K562 (cell line): ENCODE measurements around the gene MAP7D1. TPM values are rescaled to one million over a fixed set of nuclear protein-coding genes. Genes with fewer than 3 reads are reported as not detected.

Experiments
- ATAC-seq: fragments of 200-7000 bp; cut with Tn5 transposase; 3 replicates; pipeline ENCODE4 v1.9.1; 2020; ENCODE audit warnings: moderate library complexity
- BruUV-seq: library from RNA; stranded (reverse); fragments of 400-500 nt; replicated peaks from 2 replicates; lab custom pipeline; 2021; lab: Mats Ljungman, UMichigan
- CTCF ChIA-PET: fragments of 300-600 bp; formaldehyde crosslinking; extraction: SDS; loops from one replicate; lab custom pipeline; 2021; ENCODE audit warnings: low intra/inter-chr PET ratio; lab: Yijun Ruan, JAX
- POLR2A ChIA-PET: fragments of 300-600, 350-650 bp; sonication (Branson Sonifier 250); formaldehyde crosslinking; extraction: SDS; loops from one replicate; lab custom pipeline; 2021; ENCODE audit warnings: antibody characterized with exemption, inconsistent platforms; lab: Yijun Ruan, JAX
- DNase-seq, 4 experiments: peaks; one replicate each; pipeline versions ENCODE4 v3.0.0 to v3.0.0-alpha.2; 2011 to 2018; ENCODE audit warnings: low spot score in 3 of 4, mixed read lengths in 3 of 4; ENCODE audit errors: extremely low read depth in 1 of 4
- FAIRE-seq: peaks from 2 replicates; lab custom pipeline; 2011; peaks lifted over from hg19 to GRCh38; lab: Jason Lieb, UNC
- H2AFZ ChIP-seq: 2 replicates; pipeline ENCODE4 v1.6.0; 2011; ENCODE audit warnings: low read depth, low read length, control low read depth, inconsistent platforms
- H3K27ac ChIP-seq: fragments of 200-600 bp; 3 replicates; pipeline ENCODE4 v1.8.0; 2011; ENCODE audit warnings: low read depth, mild to moderate bottlenecking, control low read depth, inconsistent platforms, low read length, moderate library complexity, mixed read lengths; ENCODE audit errors: extremely low read depth
- H3K27me3 ChIP-seq, 2 experiments: fragments of 300-600 bp in 1 of 2; 2 replicates in 1 of 2; 3 replicates in 1 of 2; pipeline versions ENCODE4 v1.6.0 to v1.8.0; 2011; ENCODE audit warnings: inconsistent platforms in 2 of 2, low read length in 2 of 2, mild to moderate bottlenecking in 1 of 2, mixed read lengths in 1 of 2, moderate library complexity in 1 of 2; ENCODE audit not compliant: control insufficient read depth in 2 of 2, insufficient read depth in 2 of 2
- H3K36me3 ChIP-seq: fragments of 300-600 bp; 3 replicates; pipeline ENCODE4 v1.8.0; 2011; ENCODE audit warnings: mild to moderate bottlenecking, low read length, inconsistent platforms; ENCODE audit not compliant: control insufficient read depth, insufficient read depth
- H3K4me1 ChIP-seq, 2 experiments: fragments of 200-600 bp in 1 of 2; replicated peaks in 1 of 2; 2 replicates in 1 of 2; 3 replicates in 1 of 2; pipeline versions ENCODE4 v1.5.1 to v1.8.0; 2011; ENCODE audit warnings: inconsistent platforms in 2 of 2, low read length in 2 of 2, mild to moderate bottlenecking in 1 of 2, mixed read lengths in 1 of 2, moderate library complexity in 1 of 2; ENCODE audit not compliant: control insufficient read depth in 2 of 2, insufficient read depth in 2 of 2
- H3K4me2 ChIP-seq: 2 replicates; pipeline ENCODE4 v1.6.1; 2011; ENCODE audit warnings: low read length, control low read depth, inconsistent platforms, mixed read lengths; ENCODE audit not compliant: insufficient read depth
- H3K4me3 ChIP-seq: fragments of 200-600 bp; sonication (generic), shearing (Covaris generic); 2 replicates; pipeline ENCODE4 v1.5.1; 2016; ENCODE audit warnings: control low read depth, inconsistent platforms
- H3K79me2 ChIP-seq: fragments of 200-600 bp; 3 replicates; pipeline ENCODE4 v1.8.0; 2011; ENCODE audit warnings: low read length, inconsistent platforms; ENCODE audit not compliant: control insufficient read depth, insufficient read depth
- H3K9ac ChIP-seq, 2 experiments: 2 replicates each; pipeline versions ENCODE4 v1.6.0 to v1.6.1; 2011; ENCODE audit warnings: low read depth in 2 of 2, low read length in 2 of 2, control low read depth in 1 of 2, inconsistent platforms in 1 of 2, mild to moderate bottlenecking in 1 of 2, mixed read lengths in 1 of 2; ENCODE audit not compliant: insufficient read depth in 1 of 2
- H3K9me1 ChIP-seq: one replicate; pipeline ENCODE4 v1.6.0; 2011; ENCODE audit warnings: inconsistent platforms, mild to moderate bottlenecking, low read length, moderate library complexity; ENCODE audit not compliant: control insufficient read depth, insufficient read depth
- H3K9me3 ChIP-seq: replicated peaks from 2 replicates; pipeline ENCODE4 v1.5.1; 2011; ENCODE audit warnings: low read depth, low read length, inconsistent platforms; ENCODE audit not compliant: control insufficient read depth, insufficient read depth
- H4K20me1 ChIP-seq: replicated peaks from 2 replicates; pipeline ENCODE4 v1.6.1; 2011; ENCODE audit warnings: low read length, inconsistent platforms, mixed read lengths; ENCODE audit not compliant: control insufficient read depth, insufficient read depth
- ADNP ChIP-seq: fragments of 200-800 bp; sonication (Bioruptor generic); IDR thresholded peaks from 2 replicates; pipeline ENCODE4 v1.6.1; 2016; ENCODE audit warnings: missing genetic modification characterization, missing compliant biosample characterization
- DIDO1 ChIP-seq: fragments of 450-650 bp; IDR thresholded peaks from 2 replicates; pipeline ENCODE4 v1.6.1; 2016; ENCODE audit warnings: low read depth, missing biosample characterization, missing genetic modification characterization
- E2F3 ChIP-seq: fragments of 250-450 bp; sonication (Bioruptor Pico); IDR thresholded peaks from 2 replicates; pipeline ENCODE4 v1.4.0; 2020; ENCODE audit warnings: mild to moderate bottlenecking
- ESRRA ChIP-seq: fragments of 450-650 bp; IDR thresholded peaks from 2 replicates; pipeline ENCODE4 v1.6.1; 2014; ENCODE audit warnings: low read depth, mild to moderate bottlenecking, moderate library complexity, borderline replicate concordance
- NR2C1 ChIP-seq, 2 experiments: fragments of 450-650 bp; IDR thresholded peaks; 2 replicates each; pipeline ENCODE4 v1.6.1; 2017; ENCODE audit warnings: mild to moderate bottlenecking in 2 of 2, antibody characterized with exemption in 1 of 2, inconsistent platforms in 1 of 2, missing compliant biosample characterization in 1 of 2, missing genetic modification characterization in 1 of 2
- RBM25 ChIP-seq: fragments of 200-400 bp; formaldehyde crosslinking; IDR thresholded peaks from 2 replicates; pipeline ENCODE4 v1.6.1; 2018; ENCODE audit warnings: low read length, low read depth, moderate library complexity; ENCODE audit not compliant: severe bottlenecking
- RCOR1 ChIP-seq, 2 experiments: IDR thresholded peaks; 2 replicates each; pipeline ENCODE4 v1.6.1; 2012; ENCODE audit warnings: low read depth in 2 of 2, low read length in 2 of 2, borderline replicate concordance in 1 of 2, improper control_type of control experiment in 1 of 2
- SAP30 ChIP-seq: fragments of 200-600 bp; sonication (generic); IDR thresholded peaks from 2 replicates; pipeline ENCODE4 v1.6.1; 2012; ENCODE audit warnings: borderline replicate concordance, low read depth, mild to moderate bottlenecking, moderate library complexity, low read length, control low read depth, inconsistent platforms; ENCODE audit not compliant: insufficient read depth, poor library complexity, severe bottlenecking
- SRF ChIP-seq, 2 experiments: fragments of 250-450, 450-650 bp in 1 of 2; sonication (Bioruptor Pico) in 1 of 2; sonication (generic) in 1 of 2; formaldehyde crosslinking; IDR thresholded peaks; 2 replicates each; pipeline versions ENCODE4 v1.5.0 to v1.5.1; 2020 to 2022; ENCODE audit warnings: mild to moderate bottlenecking in 1 of 2, missing genetic modification reagents in 1 of 2
- STAG1 ChIP-seq: sonication (generic); formaldehyde crosslinking; IDR thresholded peaks from 2 replicates; pipeline ENCODE4 v1.5.0; 2020; ENCODE audit warnings: missing genetic modification reagents, borderline replicate concordance
- ZBTB1 ChIP-seq: sonication (generic); formaldehyde crosslinking; IDR thresholded peaks from 2 replicates; pipeline ENCODE4 v1.8.1; 2023; ENCODE audit warnings: missing genetic modification reagents, low read depth, mild to moderate bottlenecking, borderline replicate concordance
- ZBTB33 ChIP-seq: sonication (generic); formaldehyde crosslinking; IDR thresholded peaks from 2 replicates; pipeline ENCODE4 v1.8.1; 2023; ENCODE audit warnings: mild to moderate bottlenecking, missing genetic modification reagents
- WGBS: fragments of 100-300 bp; shearing (Covaris generic); methylation state at CpG from one replicate; pipeline ENCODE4 v1.1.6; 2016; ENCODE audit warnings: low coverage, mixed read lengths; ENCODE audit not compliant: insufficient coverage; ENCODE audit errors: missing lambda C conversion rate; 5-methylcytosine and 5-hydroxymethylcytosine counted together
- in situ Hi-C: fragments of 300-500 bp; cut with MboI; formaldehyde crosslinking; loops from 4 replicates; pipeline ENCODE4 v1.15.0; 2018; ENCODE audit warnings: inconsistent platforms, mixed read lengths
- intact Hi-C: fragments of 100-400 bp; cut with micrococcal nuclease; formaldehyde crosslinking; loops from 2 replicates; pipeline ENCODE4 v1.14.2; 2022
- polyA plus RNA-seq, 8 experiments: library from polyadenylated mRNA; depleted of rRNA in 4 of 8; stranded (reverse) in 5 of 8; unstranded in 3 of 8; fragments of >200 nt; fragmentation: Nextera tagmentation in 2 of 8; fragmentation: Illumina TruSeq in 1 of 8; extraction: Ambion mirVana in 2 of 8; extraction: Trizol in 1 of 8; gene quantifications; 2 replicates each; pipeline versions ENCODE4 v1.2.1 to v1.2.3, GENCODE V29; 2011 to 2014; ENCODE audit warnings: inconsistent platforms in 1 of 8, missing spikeins in 1 of 8
- total RNA-seq, 7 experiments: library from RNA; depleted of rRNA in 6 of 7; stranded (reverse); fragments of >200 nt in 6 of 7; fragmentation: Illumina TruSeq in 2 of 7; extraction: Trizol in 2 of 7; gene quantifications; 2 replicates each; pipeline versions ENCODE4 v1.2.1 to v1.2.3, GENCODE V29; 2011 to 2021; ENCODE audit warnings: low replicate concordance in 1 of 7

MAP7D1 gene
- total and polyA plus RNA-seq, 9 of the 15 experiments (the other 6 are each of a cell fraction or from before 2014, with no cell fraction given) = 3.6 to 108 (median 34.5) TPM

GRCh38 chr1:36142121-36142520, 13.8 kb upstream of the MAP7D1 start:
- Histone ChIP-seq H3K9me3 (0 out of 2 replicates have a peak, but pooled peaks cover 2% of the 10 kb centered on the region), H3K79me2 (peaks cover 47% of the 10 kb centered on the region), H4K20me1 (peaks cover 11% of the 10 kb centered on the region; the same call in 1 of the 2 replicates), H3K4me1 (peaks cover 0 to 3% of the 10 kb centered on the region in 2 experiments; a peak in 1 of 5 replicates), H3K4me2 (no peak overlapping the region), H3K36me3 (peaks cover 62% of the 10 kb centered on the region), H3K9me1 (peaks cover 4% of the 10 kb centered on the region), H3K9ac (no peak overlapping the region), H3K27me3 (no peaks in the 10 kb centered on the region), H2AFZ (no peak overlapping the region), H3K4me3 (no peak overlapping the region), H3K27ac (no peak overlapping the region)
- POLR2A ChIA-PET = interaction anchor here (0.6 to 1.3 kb wide), 6 partner anchors 19 to 121 kb away, joined by 3 to 4 read pairs (median 3); no protein-coding TSS in a partner anchor
- FAIRE-seq = no peak
- CTCF ChIA-PET = interaction anchor here (0.7 kb wide), 1 partner anchor 42 kb away, joined by 5 read pairs; no protein-coding TSS in a partner anchor
- WGBS = 64% methylated on average over 1 of the region's 1 CpG
- intact Hi-C loops (no loop called here), in situ Hi-C loops (no loop called here)
- ATAC-seq = no peak
- no peak for TF ChIP-seq RBM25
- TF ChIP-seq SRF (CRISPR knock-in tag; IDR thresholded peaks at IDR 0.05) = 0 out of 4 replicates have a peak, but pooled peaks of 1 of the 2 experiments have one; percentile 25
- BruUV-seq = no TSS peak
- no peak for DNase-seq

GRCh38 chr1:36143424-36143823, 12.5 kb upstream of the MAP7D1 start:
- in situ Hi-C loops = no loop called here
- no peak for DNase-seq
- H3K9me3 ChIP-seq = 0 out of 2 replicates have a peak, but pooled peaks cover 2% of the 10 kb centered on the region
- no peaks in the 10 kb centered on the region for H3K27me3 ChIP-seq
- H3K79me2 ChIP-seq = peaks cover 59% of the 10 kb centered on the region
- H3K4me2 ChIP-seq = no peak overlapping the region
- FAIRE-seq = no peak
- H2AFZ ChIP-seq = no peak overlapping the region
- WGBS = 66% methylated on average over 4 of the region's 4 CpGs
- H3K9ac ChIP-seq = no peak overlapping the region
- no peak overlapping the region for H3K4me3 ChIP-seq
- H3K4me1 ChIP-seq = peaks cover 3 to 6% of the 10 kb centered on the region in 2 experiments; a peak in 3 of 5 replicates
- ChIA-PET POLR2A (interaction anchor here (0.6 kb wide), 1 partner anchor 10 kb away, joined by 3 read pairs; no protein-coding TSS in a partner anchor), CTCF (no interaction called here)
- BruUV-seq = no TSS peak
- H3K9me1 ChIP-seq = peaks cover 4% of the 10 kb centered on the region
- peaks cover 11% of the 10 kb centered on the region; the same call in 1 of the 2 replicates for H4K20me1 ChIP-seq
- H3K27ac ChIP-seq = no peak overlapping the region
- intact Hi-C loops = no loop called here
- peaks cover 54% of the 10 kb centered on the region for H3K36me3 ChIP-seq
- no peak for ATAC-seq
- no peak for TF ChIP-seq STAG1 (CRISPR knock-in tag)
- peak; percentile 87 for TF ChIP-seq ZBTB33
- peak; percentile 52; the same call in 1 of the 2 replicates for TF ChIP-seq ADNP
- no peak for TF ChIP-seq ZBTB1 (CRISPR knock-in tag)
- TF ChIP-seq RCOR1 (IDR thresholded peaks at IDR 0.05; ENCODE audit: borderline replicate concordance in 1 of 2, low read depth in 2 of 2, low read length in 2 of 2) = 0 out of 4 replicates have a peak, but pooled peaks of 1 of the 2 experiments have one; percentile 9
- no peak for TF ChIP-seq SAP30
- TF ChIP-seq ESRRA = peak; percentile 34; the same call in 1 of the 2 replicates
- peak; percentile 21; the same call in 1 of the 2 replicates for TF ChIP-seq NR2C1 (IDR thresholded peaks at IDR 0.05)
- no peak for TF ChIP-seq NR2C1 (tag; IDR thresholded peaks at IDR 0.05)
- TF ChIP-seq E2F3 (CRISPR knock-in tag) = no peak
- TF ChIP-seq DIDO1 (tag) = no peak
- TF ChIP-seq RBM25 = peak; percentile 85
